C4-2B (cell line): Measurements from ENCODE around the gene CX3CL1.

Source experiments
- ZFX ChIP-seq: fragments of 450-650 bp; IDR thresholded peaks from 2 replicates; pipeline ENCODE4 v1.6.1; 2017
- TF ChIP-seq, protein P1 (sequence below): fragments of 450-650 bp; conservative IDR thresholded peaks from 2 replicates; pipeline ENCODE4 v1.5.1; 2017; ENCODE audit warnings: mild to moderate bottlenecking

DNA sequence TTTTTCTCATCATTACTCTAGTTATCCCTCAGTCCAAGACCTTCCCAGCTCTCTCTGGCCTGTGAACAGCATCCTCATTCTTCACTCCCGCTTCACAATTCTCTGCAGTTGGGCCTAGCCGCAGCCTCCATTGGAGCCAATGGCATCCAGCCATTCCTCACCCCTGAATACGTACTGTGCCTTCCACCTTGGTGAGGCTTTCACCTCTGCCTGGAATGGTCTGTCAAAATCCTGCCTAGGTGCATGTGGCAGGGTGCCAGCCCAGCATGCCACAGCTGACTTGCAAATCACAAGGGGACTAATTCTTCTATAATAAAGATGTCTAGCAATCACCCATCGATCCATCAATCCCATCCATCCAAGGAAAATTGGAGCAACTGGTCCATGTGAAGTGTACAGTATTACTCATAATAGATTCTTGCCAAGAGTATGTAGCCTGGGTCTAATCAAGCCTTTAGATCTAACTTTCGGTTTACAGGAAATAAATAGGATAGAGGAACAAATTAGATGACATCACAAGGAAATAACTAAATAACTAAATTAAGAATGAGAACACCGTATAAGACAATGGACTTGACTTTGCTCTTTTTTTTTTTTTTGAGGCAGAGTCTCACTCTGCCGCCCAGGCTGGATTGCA is 5.1 kb upstream of the CX3CL1 start:
- TF ChIP-seq, protein P1, sequence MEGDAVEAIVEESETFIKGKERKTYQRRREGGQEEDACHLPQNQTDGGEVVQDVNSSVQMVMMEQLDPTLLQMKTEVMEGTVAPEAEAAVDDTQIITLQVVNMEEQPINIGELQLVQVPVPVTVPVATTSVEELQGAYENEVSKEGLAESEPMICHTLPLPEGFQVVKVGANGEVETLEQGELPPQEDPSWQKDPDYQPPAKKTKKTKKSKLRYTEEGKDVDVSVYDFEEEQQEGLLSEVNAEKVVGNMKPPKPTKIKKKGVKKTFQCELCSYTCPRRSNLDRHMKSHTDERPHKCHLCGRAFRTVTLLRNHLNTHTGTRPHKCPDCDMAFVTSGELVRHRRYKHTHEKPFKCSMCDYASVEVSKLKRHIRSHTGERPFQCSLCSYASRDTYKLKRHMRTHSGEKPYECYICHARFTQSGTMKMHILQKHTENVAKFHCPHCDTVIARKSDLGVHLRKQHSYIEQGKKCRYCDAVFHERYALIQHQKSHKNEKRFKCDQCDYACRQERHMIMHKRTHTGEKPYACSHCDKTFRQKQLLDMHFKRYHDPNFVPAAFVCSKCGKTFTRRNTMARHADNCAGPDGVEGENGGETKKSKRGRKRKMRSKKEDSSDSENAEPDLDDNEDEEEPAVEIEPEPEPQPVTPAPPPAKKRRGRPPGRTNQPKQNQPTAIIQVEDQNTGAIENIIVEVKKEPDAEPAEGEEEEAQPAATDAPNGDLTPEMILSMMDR: no peak
- TF ChIP-seq ZFX: no peak
